Brain microvascular endothelial cell (primary cell): ENCODE data around the gene MEF2B.

Experiments
- DNase-seq: peaks from one replicate; pipeline ENCODE4 v3.0.0-alpha.2; 2020
- H3K27ac ChIP-seq: fragments of 250-450 bp; sonication (Bioruptor Pico); 2 replicates; pipeline ENCODE4 v1.5.1; 2020; ENCODE audit warnings: mild to moderate bottlenecking, moderate library complexity
- H3K27me3 ChIP-seq: fragments of 250-450 bp; sonication (Bioruptor Pico); replicated peaks from 2 replicates; pipeline ENCODE4 v1.5.1; 2020; ENCODE audit warnings: mild to moderate bottlenecking
- H3K36me3 ChIP-seq: fragments of 250-450 bp; sonication (Bioruptor Pico); replicated peaks from 2 replicates; pipeline ENCODE4 v1.5.1; 2020; ENCODE audit warnings: mild to moderate bottlenecking
- H3K4me3 ChIP-seq: 2 replicates; pipeline ENCODE4 v1.5.1; 2011; ENCODE audit warnings: low read depth, mild to moderate bottlenecking, control low read depth, low read length, moderate library complexity
- in situ Hi-C: cut with HindIII; loops from 2 replicates; pipeline ENCODE4 v1.10.0; 2017; ENCODE audit warnings: low sequenced_read_pairs, low pct_ligation_motif_present
- TF ChIP-seq, protein P1 (sequence below): IDR thresholded peaks from 2 replicates; pipeline ENCODE4 v1.5.1; 2011; ENCODE audit warnings: low read depth, mild to moderate bottlenecking, moderate library complexity, low read length, control low read depth, inconsistent platforms; ENCODE audit errors: missing control alignments

The MEF2B gene

GRCh38 chr19:19095691-19096090 is 74.4 kb downstream of the MEF2B start:
- in situ Hi-C loops = no loop called here
- DNase-seq = no peak
- Histone ChIP-seq H3K27ac (no peak overlapping the region), H3K36me3 (no peaks in the 10 kb centered on the region), H3K27me3 (no peaks in the 10 kb centered on the region), H3K4me3 (no peak overlapping the region)
- TF ChIP-seq, protein P1, sequence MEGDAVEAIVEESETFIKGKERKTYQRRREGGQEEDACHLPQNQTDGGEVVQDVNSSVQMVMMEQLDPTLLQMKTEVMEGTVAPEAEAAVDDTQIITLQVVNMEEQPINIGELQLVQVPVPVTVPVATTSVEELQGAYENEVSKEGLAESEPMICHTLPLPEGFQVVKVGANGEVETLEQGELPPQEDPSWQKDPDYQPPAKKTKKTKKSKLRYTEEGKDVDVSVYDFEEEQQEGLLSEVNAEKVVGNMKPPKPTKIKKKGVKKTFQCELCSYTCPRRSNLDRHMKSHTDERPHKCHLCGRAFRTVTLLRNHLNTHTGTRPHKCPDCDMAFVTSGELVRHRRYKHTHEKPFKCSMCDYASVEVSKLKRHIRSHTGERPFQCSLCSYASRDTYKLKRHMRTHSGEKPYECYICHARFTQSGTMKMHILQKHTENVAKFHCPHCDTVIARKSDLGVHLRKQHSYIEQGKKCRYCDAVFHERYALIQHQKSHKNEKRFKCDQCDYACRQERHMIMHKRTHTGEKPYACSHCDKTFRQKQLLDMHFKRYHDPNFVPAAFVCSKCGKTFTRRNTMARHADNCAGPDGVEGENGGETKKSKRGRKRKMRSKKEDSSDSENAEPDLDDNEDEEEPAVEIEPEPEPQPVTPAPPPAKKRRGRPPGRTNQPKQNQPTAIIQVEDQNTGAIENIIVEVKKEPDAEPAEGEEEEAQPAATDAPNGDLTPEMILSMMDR = no peak
